Adrenal gland (tissue), 5 donors: Measurements from ENCODE around the gene SEMA6A.

Source experiments
- POLR2A ChIP-seq, 2 donors: fragments of 450-650 bp; IDR thresholded peaks; one replicate each; pipeline ENCODE4 v1.6.1; 2017; ENCODE audit warnings: antibody characterized with exemption in 2 of 2, mild to moderate bottlenecking in 2 of 2, moderate library complexity in 1 of 2
- TF ChIP-seq, protein P1 (sequence below), 6 experiments: fragments of 450-650 bp in 4 of 6; fragments of 200-600 bp in 2 of 6; sonication (generic) in 1 of 6; IDR thresholded peaks; 1 replicate in 5 of 6; 2 replicates in 1 of 6; pipeline versions ENCODE4 v1.5.1 to v1.8.0; 2016 to 2021; ENCODE audit warnings: antibody characterized with exemption in 6 of 6, mild to moderate bottlenecking in 2 of 6, moderate library complexity in 1 of 6
- donor health status: DM: no; HTN: no; CAD: no.

DNA sequence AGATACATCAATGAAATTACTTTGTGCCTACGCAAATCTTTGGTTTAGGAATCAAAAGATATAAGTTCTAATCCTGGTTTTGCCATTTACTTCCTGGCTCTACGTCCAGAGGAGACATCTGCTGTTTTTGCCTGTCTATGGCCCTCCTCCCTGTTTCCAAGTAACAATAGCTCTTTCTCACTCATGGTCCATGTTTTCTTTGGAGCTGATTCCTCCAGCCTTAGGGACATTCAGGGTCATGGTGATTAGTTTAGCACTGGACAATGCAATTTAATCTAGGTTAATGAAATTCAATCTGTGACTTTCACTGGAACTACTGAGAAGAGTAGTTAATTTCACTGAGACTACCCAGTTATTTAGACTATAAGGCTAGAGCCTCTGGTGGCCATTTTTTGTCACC is 170.6 kb downstream of the SEMA6A start:
- TF ChIP-seq POLR2A (IDR thresholded peaks at IDR 0.05): no peak
- TF ChIP-seq, protein P1, sequence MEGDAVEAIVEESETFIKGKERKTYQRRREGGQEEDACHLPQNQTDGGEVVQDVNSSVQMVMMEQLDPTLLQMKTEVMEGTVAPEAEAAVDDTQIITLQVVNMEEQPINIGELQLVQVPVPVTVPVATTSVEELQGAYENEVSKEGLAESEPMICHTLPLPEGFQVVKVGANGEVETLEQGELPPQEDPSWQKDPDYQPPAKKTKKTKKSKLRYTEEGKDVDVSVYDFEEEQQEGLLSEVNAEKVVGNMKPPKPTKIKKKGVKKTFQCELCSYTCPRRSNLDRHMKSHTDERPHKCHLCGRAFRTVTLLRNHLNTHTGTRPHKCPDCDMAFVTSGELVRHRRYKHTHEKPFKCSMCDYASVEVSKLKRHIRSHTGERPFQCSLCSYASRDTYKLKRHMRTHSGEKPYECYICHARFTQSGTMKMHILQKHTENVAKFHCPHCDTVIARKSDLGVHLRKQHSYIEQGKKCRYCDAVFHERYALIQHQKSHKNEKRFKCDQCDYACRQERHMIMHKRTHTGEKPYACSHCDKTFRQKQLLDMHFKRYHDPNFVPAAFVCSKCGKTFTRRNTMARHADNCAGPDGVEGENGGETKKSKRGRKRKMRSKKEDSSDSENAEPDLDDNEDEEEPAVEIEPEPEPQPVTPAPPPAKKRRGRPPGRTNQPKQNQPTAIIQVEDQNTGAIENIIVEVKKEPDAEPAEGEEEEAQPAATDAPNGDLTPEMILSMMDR (IDR thresholded peaks at IDR 0.05): no peak
